ENCODE measurements around the gene S1PR4. TPM values are rescaled to one million over a fixed set of nuclear protein-coding genes. Genes with fewer than 3 reads are reported as not detected.
"Not testable (repeated sequence)": the region's sequence is repeated elsewhere in the genome, so short reads cannot be mapped to it uniquely, and the experiment has no call there.

Gene S1PR4
- total RNA-seq, 1 experiment from 2014 or later: not detected

- no peak for DNase-seq (ENCODE audit: low read depth)
Measured at GRCh38 chr19:3179739-3180293, 1.2 kb downstream of the S1PR4 start.

DNA sequence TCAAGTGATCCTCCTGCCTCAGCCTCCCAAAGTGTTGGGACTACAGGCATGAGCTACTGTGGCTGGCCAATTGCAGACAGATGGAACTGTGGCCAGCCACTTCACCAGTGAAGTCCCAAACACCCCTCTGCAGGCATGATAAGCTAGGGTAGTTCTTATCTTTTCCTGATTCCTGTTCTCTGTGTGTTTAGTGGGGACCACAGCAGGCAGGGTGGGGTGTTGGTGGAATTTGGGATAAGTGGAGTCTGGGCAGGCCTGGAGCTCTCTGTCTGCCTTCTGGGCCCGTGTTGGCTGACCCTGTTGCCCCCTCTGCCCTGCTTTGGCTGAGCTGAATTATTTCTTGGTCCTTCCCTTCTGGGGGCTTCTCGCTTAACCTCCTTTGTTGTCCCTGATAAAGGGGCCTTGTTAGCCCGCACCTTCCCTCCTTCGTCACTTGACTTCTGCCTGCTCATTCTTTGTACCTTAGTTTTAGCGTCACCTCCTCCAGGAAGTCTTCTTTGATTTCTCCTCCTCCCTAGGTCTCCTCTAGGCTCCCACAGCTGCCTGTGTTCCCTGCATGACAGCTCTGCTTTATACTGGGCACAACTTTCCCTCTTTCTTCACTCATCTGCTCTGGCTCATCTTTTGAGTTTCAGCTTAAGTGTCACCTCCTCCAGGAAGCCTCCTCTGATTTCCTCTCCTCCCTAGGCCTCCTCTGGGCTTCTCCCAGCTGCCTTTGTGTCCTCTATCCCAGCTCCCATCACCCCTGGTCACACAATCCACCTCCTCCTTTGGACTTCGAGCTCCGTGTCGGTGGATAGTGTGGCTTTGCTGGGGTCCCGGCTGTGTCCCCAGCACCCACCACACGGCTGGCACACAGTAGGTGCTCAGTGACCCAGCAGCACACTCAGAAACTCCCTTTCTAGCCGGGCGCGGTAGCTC, 5.4 kb downstream of the S1PR4 start:
- no peak for DNase-seq (ENCODE audit: low read depth)

DNA sequence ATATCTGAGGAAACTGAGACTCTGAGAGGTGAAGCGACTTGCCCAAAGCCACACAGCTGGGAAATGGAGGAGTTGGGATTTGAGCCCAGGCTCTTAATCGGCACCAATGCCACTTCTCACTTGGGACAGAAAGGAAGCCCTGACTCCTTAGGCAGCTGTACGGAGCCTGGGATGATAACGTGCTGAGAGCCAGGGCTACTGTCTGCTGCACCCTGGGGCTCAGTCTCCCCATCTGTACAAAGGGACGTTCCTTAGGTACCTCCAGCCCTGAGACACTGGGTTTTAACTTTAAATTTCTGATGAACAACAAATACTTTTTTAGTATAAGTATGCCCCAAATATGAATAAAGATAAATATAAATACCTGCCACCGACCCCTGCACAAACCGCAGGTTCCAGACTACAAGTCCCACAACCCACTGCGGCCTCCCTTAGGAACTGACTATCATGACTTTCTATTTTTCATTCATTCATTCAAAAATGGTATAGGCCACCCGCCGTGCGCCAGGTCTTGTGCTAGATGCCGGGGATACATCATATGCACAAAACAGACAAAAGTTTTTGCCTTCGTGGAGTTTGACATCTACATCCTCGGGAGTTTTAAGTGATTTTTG, 6.4 kb downstream of the S1PR4 start:
- DNase-seq (ENCODE audit: low read depth): no peak

GRCh38 chr19:3185461-3186159, 7.0 kb downstream of the S1PR4 start, which contains the start of gene NCLN:
Gene NCLN (plus strand): TSS chr19:3185930. CDS start chr19:3186031, 101 bp downstream.
- DNase-seq (ENCODE audit: low read depth): peak; percentile 91

DNA sequence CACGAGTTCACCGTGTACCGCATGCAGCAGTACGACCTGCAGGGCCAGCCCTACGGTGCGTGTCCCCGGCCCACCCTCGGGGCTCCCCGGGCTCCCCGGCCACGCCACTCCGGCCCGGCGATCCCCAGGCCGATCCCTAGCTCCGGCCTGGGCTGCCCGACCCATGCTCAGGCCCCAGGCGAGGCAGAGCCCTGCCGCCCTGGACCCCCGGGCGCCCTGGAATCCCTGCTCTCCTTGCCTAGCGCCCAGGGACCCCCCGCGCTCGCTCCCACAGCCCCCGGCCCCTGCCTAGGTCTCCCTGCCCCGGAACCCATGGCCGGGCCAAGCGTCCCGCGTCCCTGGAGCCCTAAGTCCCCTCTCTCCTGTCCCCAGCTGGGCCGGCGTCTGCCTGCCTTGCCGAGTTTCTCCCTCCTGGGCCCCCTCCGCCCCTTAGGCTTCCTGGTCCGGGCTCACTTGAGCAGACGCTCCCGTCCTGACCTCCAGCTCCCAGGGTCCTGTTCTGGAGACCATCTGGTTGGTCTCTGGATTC, 7.7 kb downstream of the S1PR4 start:
- no peak for DNase-seq (ENCODE audit: low read depth)

GRCh38 chr19:3186891-3187661, 8.5 kb downstream of the S1PR4 start:
- no peak for DNase-seq (ENCODE audit: low read depth)

DNA sequence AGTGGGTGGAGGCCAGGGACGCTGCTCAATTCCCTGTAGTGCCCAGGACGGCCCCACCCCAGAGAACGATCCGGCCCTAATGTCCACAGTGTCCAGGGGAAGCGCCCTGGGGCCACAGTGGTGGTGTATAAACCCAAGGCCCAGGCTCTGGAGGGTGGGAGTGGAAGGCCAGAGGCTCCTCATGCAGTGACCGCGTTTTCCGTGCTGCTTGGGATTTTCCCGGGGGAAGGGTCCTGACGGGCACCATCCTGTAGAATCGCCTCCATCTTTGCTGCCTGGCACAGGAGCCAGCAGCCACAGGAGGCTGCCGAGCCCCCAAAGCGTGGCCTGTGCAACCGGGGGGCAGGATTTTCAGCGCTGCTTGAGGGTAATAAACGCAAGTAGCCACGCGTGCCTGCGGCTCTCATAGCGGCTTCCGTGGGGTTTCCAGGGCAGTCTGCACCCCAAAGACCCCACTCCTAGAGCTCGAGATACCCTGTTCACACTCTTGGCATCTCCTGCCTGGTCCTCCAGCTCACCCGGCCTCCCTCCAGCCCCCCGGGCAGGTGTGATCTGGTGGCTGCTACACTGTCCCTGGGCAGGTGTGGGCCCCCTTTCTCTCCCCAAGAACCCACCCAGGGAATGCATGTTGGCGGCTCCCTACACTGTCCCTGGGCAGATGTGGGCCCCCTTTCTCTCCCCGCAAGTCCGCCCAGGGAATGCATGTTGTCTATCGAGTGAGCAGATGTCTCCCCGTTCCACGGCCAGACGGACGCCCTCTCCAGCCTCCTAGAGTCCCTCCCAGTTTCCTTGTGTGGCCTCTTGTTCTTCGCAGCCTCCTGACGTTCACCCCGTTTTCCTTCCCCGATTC, 9.3 kb downstream of the S1PR4 start:
- no peak for DNase-seq (ENCODE audit: low read depth)

GRCh38 chr19:3188627-3189596, 10.3 kb downstream of the S1PR4 start:
- no peak for DNase-seq (ENCODE audit: low read depth)

DNA sequence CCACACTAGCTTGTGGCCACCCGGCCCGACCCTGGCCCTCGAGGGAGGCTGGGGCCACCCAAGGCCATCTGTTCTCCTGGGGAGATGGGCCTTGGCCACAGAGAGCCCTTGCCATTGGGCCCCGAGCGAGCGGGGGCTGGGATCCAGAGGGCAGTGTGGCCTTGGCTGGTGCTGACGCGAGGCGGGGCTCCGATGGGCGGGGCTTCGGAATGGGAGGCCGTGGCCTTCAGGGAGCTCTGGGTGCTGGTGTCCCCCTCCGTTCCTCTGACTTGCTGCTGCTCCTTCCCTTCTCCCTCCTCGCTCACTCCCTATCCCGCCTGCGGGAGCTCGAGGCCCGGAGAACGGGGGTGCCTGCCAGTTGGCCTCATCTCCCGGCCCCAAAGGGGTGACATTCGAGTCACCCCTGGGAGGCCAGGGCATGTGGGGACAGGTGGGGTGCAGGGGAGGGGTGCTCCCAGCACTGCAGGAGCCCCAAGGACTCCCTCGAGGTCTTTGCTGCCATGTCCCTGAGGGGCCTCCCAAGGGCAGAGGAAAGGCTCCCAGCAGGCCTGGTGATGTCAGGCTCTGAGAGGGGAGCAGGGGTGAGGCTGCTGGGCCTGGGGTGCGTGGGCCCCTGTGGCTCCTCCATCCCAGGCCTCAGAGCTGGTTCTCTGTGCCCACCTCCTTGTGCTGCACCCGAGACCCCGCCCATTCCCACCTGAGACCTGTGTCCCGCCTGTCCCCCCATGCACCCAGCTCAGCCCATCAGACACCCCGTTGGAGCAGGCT, 11.3 kb downstream of the S1PR4 start:
- DNase-seq (ENCODE audit: low read depth): no peak

DNA sequence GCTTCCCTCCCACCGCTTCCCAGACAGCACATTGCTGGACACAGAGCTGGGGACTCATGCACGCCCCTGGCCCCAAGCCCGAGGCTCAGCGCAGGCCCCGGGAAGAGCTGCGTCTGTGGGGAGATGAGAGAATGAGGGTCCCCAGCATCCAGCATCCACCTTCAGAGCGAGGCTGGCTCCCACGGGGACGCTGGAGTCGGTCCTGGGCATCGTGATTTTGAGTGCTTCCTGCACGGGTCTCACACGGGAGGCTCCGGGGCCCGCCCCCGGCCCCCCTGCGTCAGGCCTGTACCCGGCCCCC, 11.9 kb downstream of the S1PR4 start:
- DNase-seq (ENCODE audit: low read depth): no peak

GRCh38 chr19:3190921-3191805, 12.6 kb downstream of the S1PR4 start:
- DNase-seq (ENCODE audit: low read depth): no peak

DNA sequence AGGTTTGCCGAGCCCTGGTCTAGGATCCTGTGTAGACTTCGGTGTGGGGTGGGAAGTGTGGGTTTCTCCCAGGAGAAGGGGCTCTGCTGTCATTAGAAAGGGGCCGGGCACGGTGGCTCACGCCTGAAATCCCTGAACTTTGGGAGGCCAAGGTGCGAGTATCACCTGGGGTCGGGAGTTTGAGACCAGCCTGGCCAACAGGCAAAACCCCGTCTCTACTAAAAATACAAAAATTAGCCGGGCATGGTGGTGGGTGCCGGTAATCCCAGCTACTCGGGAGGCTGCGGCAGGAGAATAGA, 13.2 kb downstream of the S1PR4 start:
- DNase-seq (ENCODE audit: low read depth): not testable (repeated sequence)

DNA sequence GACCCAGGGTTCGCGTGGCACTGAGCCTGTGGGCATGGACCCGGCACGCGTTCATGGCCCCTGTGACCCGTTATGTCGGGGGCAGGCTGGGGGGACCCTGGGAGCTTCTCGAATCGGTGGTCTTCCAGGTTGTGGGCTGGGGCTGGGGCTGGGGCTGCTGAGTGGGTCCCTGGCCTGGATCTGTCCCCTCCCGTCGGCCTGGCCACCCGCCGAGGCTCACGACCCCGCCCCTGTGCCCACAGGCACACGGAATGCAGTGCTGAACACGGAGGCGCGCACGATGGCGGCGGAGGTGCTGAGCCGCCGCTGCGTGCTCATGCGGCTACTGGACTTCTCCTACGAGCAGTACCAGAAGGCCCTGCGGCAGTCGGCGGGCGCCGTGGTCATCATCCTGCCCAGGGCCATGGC, 13.7 kb downstream of the S1PR4 start:
- no peak for DNase-seq (ENCODE audit: low read depth)

DNA sequence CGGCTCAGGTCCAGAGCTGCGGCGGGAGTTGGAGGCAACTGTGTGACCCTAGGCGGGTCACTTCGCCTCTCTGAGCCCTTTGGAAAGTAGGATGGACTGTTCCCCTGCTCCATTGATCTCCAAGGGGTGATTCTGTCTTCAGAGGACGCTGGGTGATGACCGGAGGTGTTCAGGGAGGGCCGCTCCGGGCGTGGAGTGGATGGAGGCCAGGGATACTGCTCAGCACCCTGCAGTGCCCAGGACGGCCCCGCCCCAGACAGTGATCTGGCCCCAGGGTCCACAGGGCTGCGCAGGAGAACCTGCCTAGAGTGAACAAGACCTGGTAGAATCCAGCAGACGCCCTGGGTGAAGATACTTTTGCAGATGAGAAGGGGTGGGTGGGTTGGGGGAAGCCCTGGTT, 14.1 kb downstream of the S1PR4 start:
- DNase-seq (ENCODE audit: low read depth): no peak

DNA sequence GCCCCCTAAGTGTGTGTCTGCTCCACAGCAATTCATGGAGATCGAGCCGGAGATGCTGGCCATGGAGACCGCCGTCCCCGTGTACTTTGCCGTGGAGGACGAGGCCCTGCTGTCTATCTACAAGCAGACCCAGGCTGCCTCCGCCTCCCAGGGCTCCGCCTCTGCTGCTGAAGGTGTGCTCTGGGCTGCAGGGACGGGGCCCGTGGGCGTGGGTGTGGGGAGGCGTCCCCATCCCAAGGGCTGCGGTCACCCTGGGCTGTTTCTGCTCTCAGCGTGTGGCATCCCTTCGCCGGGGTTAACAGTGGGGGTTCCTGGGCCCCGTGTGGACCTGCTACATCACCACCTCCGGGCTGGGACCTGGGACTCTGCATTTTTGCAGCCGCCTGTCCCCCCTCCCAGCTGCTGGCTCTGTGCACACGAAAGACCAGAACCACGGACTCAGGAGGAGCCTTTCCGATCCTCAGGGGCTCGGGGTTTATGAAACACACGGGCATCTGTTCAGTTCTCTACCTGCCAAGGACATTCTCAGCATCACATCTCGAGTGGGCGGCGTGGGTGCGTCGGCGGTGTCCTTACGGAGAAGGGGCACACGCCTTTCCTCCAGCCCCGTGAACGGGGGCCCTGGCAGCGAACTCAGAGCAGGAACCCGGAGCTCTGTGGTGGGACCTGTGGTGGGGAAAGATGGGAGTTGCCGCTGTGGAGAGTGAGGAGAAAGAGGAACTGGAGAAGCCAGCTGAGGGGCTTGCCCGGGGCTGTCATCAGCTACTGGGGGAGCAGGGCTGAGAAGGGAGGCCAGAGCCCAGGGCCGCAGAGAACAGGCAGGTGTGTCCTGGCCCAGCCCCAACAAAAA, 14.9 kb downstream of the S1PR4 start:
- DNase-seq (ENCODE audit: low read depth): no peak

Measured in RPMI7951 (cell line).